Liver (tissue), 9 donors: Measurements from ENCODE around the gene TMEM53. TPM values are rescaled to one million over a fixed set of nuclear protein-coding genes. Genes with fewer than 3 reads are reported as not detected.

Experiments
- DNase-seq: peaks from one replicate; pipeline ENCODE4 v3.0.0-alpha.2; 2017; ENCODE audit warnings: low spot score
- H3K27ac ChIP-seq, 2 donors: one replicate each; pipeline ENCODE4 v1.7.0; 2013; ENCODE audit warnings: inconsistent platforms in 2 of 2, low read length in 2 of 2, control low read depth in 1 of 2, low read depth in 1 of 2, mild to moderate bottlenecking in 1 of 2
- H3K27me3 ChIP-seq, 4 donors: one replicate each; pipeline versions ENCODE4 v1.6.1 to v1.7.0; 2013; ENCODE audit warnings: low read length in 3 of 4, inconsistent platforms in 1 of 4, mild to moderate bottlenecking in 1 of 4, moderate library complexity in 1 of 4; ENCODE audit not compliant: control insufficient read depth in 4 of 4, insufficient read depth in 4 of 4
- H3K36me3 ChIP-seq, 4 donors: one replicate each; pipeline versions ENCODE4 v1.6.1 to v1.7.0; 2013; ENCODE audit warnings: low read length in 3 of 4, mild to moderate bottlenecking in 3 of 4, low read depth in 1 of 4, moderate library complexity in 1 of 4; ENCODE audit not compliant: control insufficient read depth in 4 of 4, insufficient read depth in 3 of 4
- H3K4me1 ChIP-seq, 4 donors: one replicate each; pipeline versions ENCODE4 v1.6.1 to v1.7.0; 2013; ENCODE audit warnings: low read length in 3 of 4, mild to moderate bottlenecking in 3 of 4, moderate library complexity in 1 of 4; ENCODE audit not compliant: control insufficient read depth in 4 of 4, insufficient read depth in 4 of 4
- H3K4me3 ChIP-seq, 3 donors: one replicate each; pipeline versions ENCODE4 v1.6.1 to v1.7.0; 2013; ENCODE audit warnings: low read length in 3 of 3, control low read depth in 1 of 3, low read depth in 1 of 3, mild to moderate bottlenecking in 1 of 3
- H3K9ac ChIP-seq, 2 donors: one replicate each; pipeline ENCODE4 v1.7.0; 2013; ENCODE audit warnings: low read length in 2 of 2, mild to moderate bottlenecking in 2 of 2, moderate library complexity in 2 of 2, control low read depth in 1 of 2, low read depth in 1 of 2
- H3K9me3 ChIP-seq, 4 donors: one replicate each; pipeline versions ENCODE4 v1.6.1 to v1.7.0; 2013; ENCODE audit warnings: low read length in 3 of 4; ENCODE audit not compliant: control insufficient read depth in 4 of 4
- CTCF ChIP-seq: fragments of 150-350 bp; IDR thresholded peaks from 2 replicates; pipeline ENCODE4 v1.5.1; 2017; ENCODE audit warnings: improper control_type of control experiment, low read depth, low read length; ENCODE audit not compliant: missing input control
- EGR1 ChIP-seq, 2 donors: IDR thresholded peaks; 2 replicates each; pipeline ENCODE4 v1.6.1; 2016 to 2018; ENCODE audit warnings: antibody characterized with exemption in 2 of 2, low read depth in 2 of 2
- FOXA1 ChIP-seq: IDR thresholded peaks from 2 replicates; pipeline ENCODE4 v1.6.1; 2016; ENCODE audit warnings: antibody characterized with exemption
- FOXA2 ChIP-seq: IDR thresholded peaks from 2 replicates; pipeline ENCODE4 v1.6.1; 2016; ENCODE audit warnings: antibody characterized with exemption
- GABPA ChIP-seq, 2 donors: IDR thresholded peaks in 1 of 2; conservative IDR thresholded peaks in 1 of 2; 2 replicates each; pipeline ENCODE4 v1.6.1; 2016; ENCODE audit warnings: antibody characterized with exemption in 2 of 2, mild to moderate bottlenecking in 1 of 2, moderate library complexity in 1 of 2
- HNF4A ChIP-seq, 2 donors: conservative IDR thresholded peaks; 2 replicates each; pipeline ENCODE4 v1.6.1; 2016; ENCODE audit warnings: antibody characterized with exemption in 2 of 2, mild to moderate bottlenecking in 2 of 2
- HNF4G ChIP-seq: IDR thresholded peaks from 2 replicates; pipeline ENCODE4 v1.6.1; 2016; ENCODE audit warnings: antibody characterized with exemption
- JUND ChIP-seq, 2 donors: IDR thresholded peaks; 2 replicates each; pipeline ENCODE4 v1.6.1; 2016; ENCODE audit warnings: antibody characterized with exemption in 2 of 2
- NR2F2 ChIP-seq: IDR thresholded peaks from 2 replicates; pipeline ENCODE4 v1.6.1; 2016; ENCODE audit warnings: antibody characterized with exemption
- RAD21 ChIP-seq, 2 donors: IDR thresholded peaks; 2 replicates each; pipeline ENCODE4 v1.6.1; 2016; ENCODE audit warnings: antibody characterized with exemption in 2 of 2, mild to moderate bottlenecking in 2 of 2
- RXRA ChIP-seq, 2 donors: IDR thresholded peaks; 2 replicates each; pipeline ENCODE4 v1.6.1; 2017 to 2018; ENCODE audit warnings: antibody characterized with exemption in 2 of 2, mild to moderate bottlenecking in 1 of 2
- SP1 ChIP-seq: IDR thresholded peaks from 2 replicates; pipeline ENCODE4 v1.6.1; 2018; ENCODE audit warnings: antibody characterized with exemption, mild to moderate bottlenecking
- TAF1 ChIP-seq: conservative IDR thresholded peaks from 2 replicates; pipeline ENCODE4 v1.6.1; 2016; ENCODE audit warnings: antibody characterized with exemption, mild to moderate bottlenecking
- YY1 ChIP-seq: IDR thresholded peaks from 2 replicates; pipeline ENCODE4 v1.6.1; 2016; ENCODE audit warnings: antibody characterized with exemption, mild to moderate bottlenecking
- WGBS: extraction: QIAGEN DNeasy Blood & Tissue Kit; methylation state at CpG from one replicate; pipeline ENCODE4 v1.1.7; 2013; 5-methylcytosine and 5-hydroxymethylcytosine counted together
- polyA plus RNA-seq, 2 donors: library from polyadenylated mRNA; stranded (reverse) in 1 of 2; unstranded in 1 of 2; fragments of 200-250 nt in 1 of 2; fragments of >200 nt in 1 of 2; fragmentation: Nextera tagmentation in 1 of 2; extraction: Ambion mirVana in 1 of 2; gene quantifications; one replicate each; pipeline versions ENCODE4 v1.2.1 to v1.2.3, GENCODE V29; 2013 to 2015
- total RNA-seq, 2 donors: library from RNA; depleted of rRNA; stranded (reverse); fragments of >200 nt; gene quantifications; one replicate each; pipeline ENCODE4 v1.2.3, GENCODE V29; 2014
- TF ChIP-seq, protein P1 (sequence below): IDR thresholded peaks from 2 replicates; pipeline ENCODE4 v1.6.1; 2016; ENCODE audit warnings: antibody characterized with exemption, mild to moderate bottlenecking
- TF ChIP-seq, protein P2 (sequence below): IDR thresholded peaks from 2 replicates; pipeline ENCODE4 v1.6.1; 2016; ENCODE audit warnings: antibody characterized with exemption
- donor health status: healthy.
- donor health status: healthy.
- donor health status: healthy.
- donor health status: healthy.
- donor health status: healthy.

The TMEM53 gene
- total and polyA plus RNA-seq, 4 donors, result 9.9 to 89.2 (median 29.4) TPM

GRCh38 chr1:44635439-44635838 lies 38.8 kb downstream of the TMEM53 start:
- DNase-seq, result no peak
- Histone ChIP-seq H3K27me3 (no peaks in the 10 kb centered on the region), H3K9ac (no peak overlapping the region), H3K36me3 (peaks cover 20 to 48% (median 32%) of the 10 kb centered on the region in 4 donors), H3K9me3 (no peaks in the 10 kb centered on the region), H3K4me3 (no peak overlapping the region), H3K4me1 (peaks cover 3 to 20% (median 13%) of the 10 kb centered on the region in 4 donors), H3K27ac (no peak overlapping the region)
- no peak for TF ChIP-seq JUND (IDR thresholded peaks at IDR 0.05)
- TF ChIP-seq FOXA2, result no peak
- no peak for TF ChIP-seq YY1
- TF ChIP-seq EGR1 (IDR thresholded peaks at IDR 0.05; ENCODE audit: low read depth in 2 of 2), result no peak
- TF ChIP-seq RXRA (IDR thresholded peaks at IDR 0.05), result no peak
- no peak for TF ChIP-seq GABPA (IDR thresholded peaks at IDR 0.05 in 1 of 2, conservative IDR thresholded peaks at IDR 0.05 in 1 of 2)
- no peak for TF ChIP-seq RAD21 (IDR thresholded peaks at IDR 0.05)
- TF ChIP-seq TAF1, result no peak
- TF ChIP-seq FOXA1, result no peak
- TF ChIP-seq, protein P1, sequence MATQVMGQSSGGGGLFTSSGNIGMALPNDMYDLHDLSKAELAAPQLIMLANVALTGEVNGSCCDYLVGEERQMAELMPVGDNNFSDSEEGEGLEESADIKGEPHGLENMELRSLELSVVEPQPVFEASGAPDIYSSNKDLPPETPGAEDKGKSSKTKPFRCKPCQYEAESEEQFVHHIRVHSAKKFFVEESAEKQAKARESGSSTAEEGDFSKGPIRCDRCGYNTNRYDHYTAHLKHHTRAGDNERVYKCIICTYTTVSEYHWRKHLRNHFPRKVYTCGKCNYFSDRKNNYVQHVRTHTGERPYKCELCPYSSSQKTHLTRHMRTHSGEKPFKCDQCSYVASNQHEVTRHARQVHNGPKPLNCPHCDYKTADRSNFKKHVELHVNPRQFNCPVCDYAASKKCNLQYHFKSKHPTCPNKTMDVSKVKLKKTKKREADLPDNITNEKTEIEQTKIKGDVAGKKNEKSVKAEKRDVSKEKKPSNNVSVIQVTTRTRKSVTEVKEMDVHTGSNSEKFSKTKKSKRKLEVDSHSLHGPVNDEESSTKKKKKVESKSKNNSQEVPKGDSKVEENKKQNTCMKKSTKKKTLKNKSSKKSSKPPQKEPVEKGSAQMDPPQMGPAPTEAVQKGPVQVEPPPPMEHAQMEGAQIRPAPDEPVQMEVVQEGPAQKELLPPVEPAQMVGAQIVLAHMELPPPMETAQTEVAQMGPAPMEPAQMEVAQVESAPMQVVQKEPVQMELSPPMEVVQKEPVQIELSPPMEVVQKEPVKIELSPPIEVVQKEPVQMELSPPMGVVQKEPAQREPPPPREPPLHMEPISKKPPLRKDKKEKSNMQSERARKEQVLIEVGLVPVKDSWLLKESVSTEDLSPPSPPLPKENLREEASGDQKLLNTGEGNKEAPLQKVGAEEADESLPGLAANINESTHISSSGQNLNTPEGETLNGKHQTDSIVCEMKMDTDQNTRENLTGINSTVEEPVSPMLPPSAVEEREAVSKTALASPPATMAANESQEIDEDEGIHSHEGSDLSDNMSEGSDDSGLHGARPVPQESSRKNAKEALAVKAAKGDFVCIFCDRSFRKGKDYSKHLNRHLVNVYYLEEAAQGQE, result no peak
- no peak for TF ChIP-seq SP1
- no peak for TF ChIP-seq CTCF
- TF ChIP-seq HNF4A (conservative IDR thresholded peaks at IDR 0.05), result no peak
- no peak for TF ChIP-seq HNF4G
- no peak for TF ChIP-seq NR2F2
- 96% methylated on average over 9 of the region's 9 CpGs for WGBS

- no peaks in the 10 kb centered on the region for H3K9me3 ChIP-seq
- H3K4me3 ChIP-seq, result no peak overlapping the region
- WGBS, result 94% methylated on average over 3 of the region's 3 CpGs
- no peaks in the 10 kb centered on the region for H3K27me3 ChIP-seq
- H3K9ac ChIP-seq, result no peak overlapping the region
- no peak for TF ChIP-seq RXRA (IDR thresholded peaks at IDR 0.05)
- TF ChIP-seq JUND (IDR thresholded peaks at IDR 0.05), result no peak
- TF ChIP-seq, protein P2, sequence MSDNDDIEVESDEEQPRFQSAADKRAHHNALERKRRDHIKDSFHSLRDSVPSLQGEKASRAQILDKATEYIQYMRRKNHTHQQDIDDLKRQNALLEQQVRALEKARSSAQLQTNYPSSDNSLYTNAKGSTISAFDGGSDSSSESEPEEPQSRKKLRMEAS, result no peak
- H3K27ac ChIP-seq, result no peak overlapping the region
- peaks cover 3 to 20% (median 13%) of the 10 kb centered on the region in 4 donors for H3K4me1 ChIP-seq
- DNase-seq, result no peak
- H3K36me3 ChIP-seq, result peaks cover 20 to 44% (median 32%) of the 10 kb centered on the region in 4 donors
Observed at GRCh38 chr1:44634606-44635189, 39.6 kb downstream of the TMEM53 start.
